HL-60 (cell line): Measurements from ENCODE around the gene PRDM12.

Source experiments
- DNase-seq, 2 experiments: peaks; one replicate each; pipeline ENCODE4 v3.0.0-alpha.2; 2010 to 2020; ENCODE audit warnings: low read depth in 1 of 2, low spot score in 1 of 2
- H3K27ac ChIP-seq: fragments of 250-450 bp; sonication (Bioruptor Pico); replicated peaks from 2 replicates; pipeline ENCODE4 v1.5.1; 2020; ENCODE audit warnings: mild to moderate bottlenecking, moderate library complexity
- H3K27me3 ChIP-seq: fragments of 250-450 bp; sonication (Bioruptor Pico); 2 replicates; pipeline ENCODE4 v1.5.1; 2021; ENCODE audit warnings: mild to moderate bottlenecking, moderate library complexity; ENCODE audit not compliant: insufficient read depth, poor library complexity, severe bottlenecking
- H3K4me3 ChIP-seq: replicated peaks from 2 replicates; pipeline ENCODE4 v1.5.1; 2011; ENCODE audit warnings: mild to moderate bottlenecking, control low read depth, low read length; ENCODE audit not compliant: insufficient read depth
- CTCF ChIP-seq: IDR thresholded peaks from one replicate; pipeline ENCODE4 v1.5.1; 2011; ENCODE audit warnings: low read length, control low read depth, inconsistent platforms; ENCODE audit not compliant: insufficient read depth
- GABPA ChIP-seq: IDR thresholded peaks from 2 replicates; pipeline ENCODE4 v1.6.1; 2012; ENCODE audit warnings: low read depth
- POLR2AphosphoS5 ChIP-seq: IDR thresholded peaks from 2 replicates; pipeline ENCODE4 v1.6.1; 2012; ENCODE audit warnings: low read depth
- REST ChIP-seq: IDR thresholded peaks from 2 replicates; pipeline ENCODE4 v1.6.1; 2012; ENCODE audit warnings: low read depth; ENCODE audit not compliant: insufficient replicate concordance
- SPI1 ChIP-seq: IDR thresholded peaks from 2 replicates; pipeline ENCODE4 v1.6.1; 2012; ENCODE audit warnings: low read depth, mild to moderate bottlenecking, borderline replicate concordance

Gene PRDM12

GRCh38 chr9:130626249-130626996 lies 38.0 kb upstream of the PRDM12 start:
- no peak for DNase-seq
- TF ChIP-seq POLR2AphosphoS5, result no peak
- TF ChIP-seq GABPA, result no peak
- no peak for TF ChIP-seq CTCF
- TF ChIP-seq REST, result no peak
- no peak for TF ChIP-seq SPI1
- H3K27me3 ChIP-seq, result no peaks in the 10 kb centered on the region
- no peak overlapping the region for H3K27ac ChIP-seq
- H3K4me3 ChIP-seq, result no peak overlapping the region

- no peak for DNase-seq
- no peak for TF ChIP-seq POLR2AphosphoS5
- TF ChIP-seq SPI1, result no peak
- TF ChIP-seq GABPA, result no peak
- TF ChIP-seq REST, result no peak
- no peak for TF ChIP-seq CTCF
- no peaks in the 10 kb centered on the region for H3K27me3 ChIP-seq
- no peak overlapping the region for H3K4me3 ChIP-seq
- no peak overlapping the region for H3K27ac ChIP-seq
Measured at GRCh38 chr9:130627051-130627450, 37.3 kb upstream of the PRDM12 start.

- no peak overlapping the region for H3K4me3 ChIP-seq
- DNase-seq, result no peak
- TF ChIP-seq REST, result no peak
- no peak for TF ChIP-seq GABPA
- no peak for TF ChIP-seq CTCF
- no peak for TF ChIP-seq POLR2AphosphoS5
- no peak for TF ChIP-seq SPI1
- H3K27ac ChIP-seq, result no peak overlapping the region
- H3K27me3 ChIP-seq, result no peaks in the 10 kb centered on the region
Measured at GRCh38 chr9:130627896-130628792, 36.2 kb upstream of the PRDM12 start.
